GM15510 (cell line): ENCODE data around the gene MEP1A.

ENCODE experiments used
- POLR2A ChIP-seq: IDR thresholded peaks from 3 replicates; pipeline ENCODE4 v1.6.1; 2011; ENCODE audit warnings: borderline replicate concordance; ENCODE audit not compliant: insufficient read length; ENCODE audit errors: extremely low read depth

MEP1A gene

DNA sequence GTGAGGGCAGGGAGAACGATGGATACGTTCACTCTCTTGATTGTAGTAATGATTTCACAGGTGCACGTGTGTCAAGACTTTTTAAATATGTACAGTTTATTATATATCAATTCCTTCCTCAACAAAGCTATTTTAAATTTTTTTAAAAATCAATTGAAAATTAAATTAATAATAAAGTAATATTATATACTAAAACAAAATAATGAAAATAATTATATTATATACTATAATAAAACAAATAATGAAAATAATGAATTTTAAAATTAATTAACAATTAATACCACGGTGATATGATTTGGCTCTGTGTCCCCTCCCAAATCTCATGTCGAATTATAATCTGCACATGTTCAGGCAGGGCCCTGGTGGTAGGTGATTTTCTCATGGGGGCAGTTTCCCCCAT lies 85.8 kb downstream of the MEP1A start:
- TF ChIP-seq POLR2A: no peak

DNA sequence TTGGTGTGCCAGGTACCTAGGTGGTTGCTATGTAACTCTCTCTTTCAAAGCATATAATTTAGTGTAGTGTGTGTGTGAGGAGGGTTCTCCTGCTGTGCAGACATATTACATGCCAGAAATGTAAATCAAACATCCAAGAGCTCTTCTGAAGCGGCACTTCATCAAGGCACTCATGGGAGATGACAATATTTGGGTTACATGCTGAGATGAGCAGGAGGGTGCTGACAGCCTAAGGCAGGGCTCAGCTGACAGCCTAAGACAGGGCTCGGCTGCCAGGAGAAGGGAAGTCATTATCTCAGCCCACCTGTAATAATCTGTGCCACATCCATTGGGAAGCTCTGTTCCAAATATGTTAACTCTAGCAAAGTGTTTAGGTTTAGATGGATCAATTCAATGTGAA lies 89.5 kb downstream of the MEP1A start:
- TF ChIP-seq POLR2A: no peak

DNA sequence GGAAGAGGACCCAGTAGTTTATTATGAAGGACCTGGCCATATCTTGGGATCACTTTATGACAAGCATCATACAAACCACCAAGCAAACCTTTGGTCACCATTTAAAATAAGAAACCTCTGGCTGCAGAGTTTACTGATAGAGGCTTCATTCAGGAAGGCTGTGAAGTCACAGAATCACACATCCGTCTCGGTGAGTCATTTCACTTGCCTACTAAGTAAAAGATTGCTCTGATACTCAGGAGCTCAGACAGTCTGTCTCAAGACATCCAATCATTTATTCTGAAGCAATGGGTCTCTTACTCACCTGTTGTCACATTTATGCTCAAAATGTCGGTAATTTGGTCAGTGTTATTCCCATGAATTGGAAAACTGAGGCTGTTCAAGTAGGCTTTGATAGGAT lies 94.8 kb downstream of the MEP1A start:
- TF ChIP-seq POLR2A: no peak

DNA sequence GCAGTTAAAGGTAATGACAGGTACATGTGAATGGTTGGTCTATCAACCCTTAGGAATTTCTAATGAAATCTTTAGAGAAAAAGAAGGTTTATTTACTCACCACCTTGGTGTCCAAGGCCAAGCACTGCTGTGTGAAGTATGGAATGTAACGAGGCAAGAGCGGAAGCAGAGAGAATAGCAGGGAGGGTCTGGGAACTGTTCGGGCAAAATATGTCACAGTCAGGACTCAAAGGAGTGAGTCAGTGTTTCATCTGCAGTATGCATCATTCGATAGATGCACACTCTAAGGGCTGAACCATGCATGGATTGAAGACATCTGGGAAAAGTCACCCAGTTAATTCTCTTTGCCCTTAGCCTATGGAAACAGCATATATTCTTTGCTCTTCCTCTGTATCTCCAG lies 95.4 kb downstream of the MEP1A start:
- TF ChIP-seq POLR2A: no peak
